GM12878 (cell line): ENCODE data around the gene VTI1A. TPM values are rescaled to one million over a fixed set of nuclear protein-coding genes. Genes with fewer than 3 reads are reported as not detected.

Experiments
- ATAC-seq: fragments of 200-7000 bp; cut with Tn5 transposase; 3 replicates; pipeline ENCODE4 v1.9.1; 2020; ENCODE audit warnings: mild to moderate bottlenecking, moderate library complexity
- BruUV-seq: library from RNA; stranded (reverse); fragments of 400-500 nt; replicated peaks from 2 replicates; lab custom pipeline; 2021; lab: Mats Ljungman, UMichigan
- CTCF ChIA-PET: fragments of 300-600 bp; sonication (Branson Sonifier 250); formaldehyde crosslinking; extraction: SDS; loops from one replicate; lab custom pipeline; 2021; ENCODE audit warnings: inconsistent platforms; lab: Yijun Ruan, JAX
- POLR2A ChIA-PET: fragments of 350-600 bp; formaldehyde crosslinking; extraction: SDS; loops from one replicate; lab custom pipeline; 2021; ENCODE audit warnings: inconsistent platforms; lab: Charles Lee
- RAD21 ChIA-PET: fragments of 300-600 bp; sonication (Branson Sonifier 250); formaldehyde crosslinking; loops from one replicate; lab custom pipeline; 2023; ENCODE audit warnings: antibody characterized with exemption; ENCODE audit not compliant: unreplicated experiment; lab: Charles Lee
- SMC1A ChIA-PET: fragments of 300-600 bp; sonication (Branson Sonifier 250); formaldehyde crosslinking; loops from one replicate; lab custom pipeline; 2023; ENCODE audit not compliant: unreplicated experiment, uncharacterized antibody; lab: Charles Lee
- DNase-seq: peaks from one replicate; pipeline ENCODE4 v3.0.0-alpha.2; 2011; ENCODE audit warnings: low read depth, low spot score
- FAIRE-seq: peaks from 3 replicates; lab custom pipeline; 2011; peaks lifted over from hg19 to GRCh38; lab: Jason Lieb, UNC
- H2AFZ ChIP-seq: 2 replicates; pipeline ENCODE4 v1.6.0; 2011; ENCODE audit warnings: low read depth, low read length, control low read depth; ENCODE audit not compliant: control insufficient read depth
- H3K27ac ChIP-seq: 2 replicates; pipeline ENCODE4 v1.5.1; 2011; ENCODE audit warnings: control low read depth; ENCODE audit not compliant: control insufficient read depth, insufficient read depth
- H3K27me3 ChIP-seq, 2 experiments: replicated peaks in 1 of 2; 2 replicates each; pipeline versions ENCODE4 v1.6.0 to v1.6.1; 2011; ENCODE audit warnings: low read length in 1 of 2; ENCODE audit not compliant: control insufficient read depth in 2 of 2, insufficient read depth in 2 of 2
- H3K36me3 ChIP-seq, 2 experiments: 2 replicates each; pipeline ENCODE4 v1.5.1; 2011; ENCODE audit warnings: low read length in 1 of 2; ENCODE audit not compliant: control insufficient read depth in 2 of 2, insufficient read depth in 2 of 2
- H3K4me1 ChIP-seq: 2 replicates; pipeline ENCODE4 v1.6.1; 2011; ENCODE audit warnings: mild to moderate bottlenecking, low read length, moderate library complexity, mixed read lengths; ENCODE audit not compliant: control insufficient read depth, insufficient read depth
- H3K4me2 ChIP-seq: 2 replicates; pipeline ENCODE4 v1.6.0; 2011; ENCODE audit warnings: control low read depth; ENCODE audit not compliant: control insufficient read depth, insufficient read depth
- H3K4me3 ChIP-seq: fragments of 200-600 bp; sonication (generic); 2 replicates; pipeline ENCODE4 v1.5.1; 2016
- H3K79me2 ChIP-seq: 2 replicates; pipeline ENCODE4 v1.6.0; 2011; ENCODE audit warnings: low read length; ENCODE audit not compliant: control insufficient read depth, insufficient read depth
- H3K9ac ChIP-seq: 2 replicates; pipeline ENCODE4 v1.8.0; 2011; ENCODE audit warnings: low read length, control low read depth, mixed read lengths; ENCODE audit not compliant: control insufficient read depth, insufficient read depth
- H3K9me3 ChIP-seq: replicated peaks from 3 replicates; pipeline ENCODE4 v1.5.1; 2011; ENCODE audit warnings: mild to moderate bottlenecking, low read length; ENCODE audit not compliant: control insufficient read depth, insufficient read depth
- H4K20me1 ChIP-seq: 2 replicates; pipeline ENCODE4 v1.6.0; 2011; ENCODE audit not compliant: control insufficient read depth, insufficient read depth
- CBX5 ChIP-seq: sonication (generic); IDR thresholded peaks from 2 replicates; pipeline ENCODE4 v1.6.1; 2016; ENCODE audit warnings: low read depth, moderate library complexity, mild to moderate bottlenecking, inconsistent platforms
- KAT2A ChIP-seq: conservative IDR thresholded peaks from 2 replicates; pipeline ENCODE4 v1.6.1; 2011; ENCODE audit warnings: low read depth, low read length; ENCODE audit not compliant: control insufficient read depth
- KLF5 ChIP-seq: fragments of 450-650 bp; IDR thresholded peaks from 2 replicates; pipeline ENCODE4 v1.6.1; 2014; ENCODE audit warnings: mild to moderate bottlenecking; ENCODE audit not compliant: partially characterized antibody
- NBN ChIP-seq: fragments of 450-650 bp; IDR thresholded peaks from 2 replicates; pipeline ENCODE4 v1.6.1; 2016
- POLR2AphosphoS2 ChIP-seq: IDR thresholded peaks from 2 replicates; pipeline ENCODE4 v1.6.1; 2011; ENCODE audit warnings: low read depth, mild to moderate bottlenecking, low read length, improper control_type of control experiment, moderate library complexity
- ZBED1 ChIP-seq: IDR thresholded peaks from 2 replicates; pipeline ENCODE4 v1.6.1; 2016; ENCODE audit warnings: borderline replicate concordance
- WGBS: methylation state at CpG from one replicate; pipeline ENCODE4 v1.1.6; 2016; ENCODE audit warnings: low lambda C conversion rate; ENCODE audit not compliant: insufficient replicate concordance, insufficient coverage; ENCODE audit errors: missing lambda C conversion rate; 5-methylcytosine and 5-hydroxymethylcytosine counted together
- in situ Hi-C: fragments of 300-500 bp; cut with MboI; formaldehyde crosslinking; loops from 9 replicates; pipeline ENCODE4 v1.14.3; 2018; ENCODE audit warnings: mixed read lengths
- intact Hi-C: fragments of 100-400 bp; cut with micrococcal nuclease; formaldehyde crosslinking; loops from one replicate; pipeline ENCODE4 v1.14.2; 2022; ENCODE audit not compliant: unreplicated experiment
- polyA plus RNA-seq, 11 experiments: library from polyadenylated mRNA; depleted of rRNA in 4 of 11; unstranded in 6 of 11; stranded (reverse) in 5 of 11; fragments of >200 nt; fragmentation: Nextera tagmentation in 4 of 11; fragmentation: Illumina TruSeq in 1 of 11; extraction: Ambion mirVana in 4 of 11; extraction: Trizol in 1 of 11; gene quantifications; 1 replicate in 1 of 11; 2 replicates in 10 of 11; pipeline versions ENCODE4 v1.2.1 to v1.2.3, GENCODE V29; 2011 to 2016; ENCODE audit warnings: inconsistent platforms in 2 of 11, missing spikeins in 2 of 11, low read depth in 1 of 11
- total RNA-seq, 4 experiments: library from RNA; depleted of rRNA in 3 of 4; stranded (reverse); fragments of >200 nt in 3 of 4; fragmentation: Illumina TruSeq in 1 of 4; extraction: Trizol in 1 of 4; gene quantifications; 2 replicates each; pipeline versions ENCODE4 v1.2.1 to v1.2.3, GENCODE V29; 2013 to 2021
- TF ChIP-seq, protein P1 (sequence below): fragments of 450-650 bp; IDR thresholded peaks from 2 replicates; pipeline ENCODE4 v1.6.1; 2016; ENCODE audit warnings: mild to moderate bottlenecking

The VTI1A gene
- total and polyA plus RNA-seq, 10 of the 15 experiments (the other 5 are each of a cell fraction or from before 2014, with no cell fraction given): 12.4 to 43.2 (median 27.5) TPM

DNA sequence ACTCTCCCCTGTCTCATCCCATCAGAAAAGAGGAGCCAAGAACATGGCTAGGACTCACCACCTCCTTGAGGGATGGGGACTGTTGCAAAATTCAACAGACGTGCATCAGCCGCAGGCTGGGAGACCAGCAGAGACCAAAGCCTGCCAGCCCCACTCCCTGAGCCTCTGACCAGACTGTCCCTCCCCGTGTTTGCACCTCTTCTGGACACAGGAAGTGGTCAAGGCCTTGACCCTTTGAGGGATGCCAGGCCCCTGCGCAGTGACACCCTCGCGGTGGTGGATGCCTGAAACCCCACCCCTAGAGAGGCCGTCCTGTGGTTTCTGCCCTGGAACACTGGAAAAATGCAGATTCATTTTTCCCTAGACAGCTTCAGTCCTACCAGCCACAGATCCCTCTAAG is 374.6 kb downstream of the VTI1A start (continued):
- TF ChIP-seq, protein P1, sequence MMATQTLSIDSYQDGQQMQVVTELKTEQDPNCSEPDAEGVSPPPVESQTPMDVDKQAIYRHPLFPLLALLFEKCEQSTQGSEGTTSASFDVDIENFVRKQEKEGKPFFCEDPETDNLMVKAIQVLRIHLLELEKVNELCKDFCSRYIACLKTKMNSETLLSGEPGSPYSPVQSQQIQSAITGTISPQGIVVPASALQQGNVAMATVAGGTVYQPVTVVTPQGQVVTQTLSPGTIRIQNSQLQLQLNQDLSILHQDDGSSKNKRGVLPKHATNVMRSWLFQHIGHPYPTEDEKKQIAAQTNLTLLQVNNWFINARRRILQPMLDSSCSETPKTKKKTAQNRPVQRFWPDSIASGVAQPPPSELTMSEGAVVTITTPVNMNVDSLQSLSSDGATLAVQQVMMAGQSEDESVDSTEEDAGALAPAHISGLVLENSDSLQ: no peak
- no peak for TF ChIP-seq CBX5
- TF ChIP-seq POLR2AphosphoS2: no peak

DNA sequence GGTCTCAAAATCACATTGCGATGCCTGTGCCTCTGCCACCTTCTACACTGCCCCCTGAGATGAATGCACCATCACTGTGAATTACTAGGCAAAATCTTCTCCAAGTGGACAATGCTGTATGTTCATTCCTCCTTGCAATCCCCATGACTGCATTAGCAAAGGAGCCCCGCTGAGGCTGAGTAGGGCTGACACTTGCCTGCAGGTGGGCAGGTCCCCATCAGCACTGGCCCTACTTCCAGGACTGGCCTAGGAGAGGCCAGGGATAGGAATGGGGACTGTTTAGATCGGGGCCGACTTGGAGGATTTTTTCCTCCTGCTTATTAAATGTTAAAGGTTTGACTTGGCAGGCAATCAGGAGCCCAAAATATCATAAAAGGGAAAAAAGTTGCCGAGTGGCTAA is 376.0 kb downstream of the VTI1A start:
- no peak overlapping the region for H3K9ac ChIP-seq
- DNase-seq (no peak), ATAC-seq (no peak), FAIRE-seq (no peak)
- TF ChIP-seq KLF5: no peak
- TF ChIP-seq ZBED1: no peak
- TF ChIP-seq NBN: no peak
- no peak for TF ChIP-seq KAT2A
- ChIA-PET SMC1A (no interaction called here), POLR2A (no interaction called here), CTCF (no interaction called here), RAD21 (no interaction called here)
- H2AFZ ChIP-seq: no peak overlapping the region
- H3K4me2 ChIP-seq: no peak overlapping the region
- H3K4me1 ChIP-seq: no peaks in the 10 kb centered on the region
- no peak overlapping the region for H3K27ac ChIP-seq
- H3K36me3 ChIP-seq: no peaks in the 10 kb centered on the region
- intact Hi-C loops (no loop called here), in situ Hi-C loops (no loop called here)
- H4K20me1 ChIP-seq: no peaks in the 10 kb centered on the region
- no peaks in the 10 kb centered on the region for H3K9me3 ChIP-seq
- no TSS peak for BruUV-seq
- H3K4me3 ChIP-seq: no peak overlapping the region
- H3K79me2 ChIP-seq: no peaks in the 10 kb centered on the region
- 99% methylated on average over 5 of the region's 5 CpGs for WGBS
- H3K27me3 ChIP-seq: no peaks in the 10 kb centered on the region
